Osteocyte (in vitro differentiated cells): ENCODE measurements around the gene SLK. TPM values are rescaled to one million over a fixed set of nuclear protein-coding genes. Genes with fewer than 3 reads are reported as not detected.

Source experiments
- DNase-seq: peaks from one replicate; pipeline ENCODE4 v3.0.0; 2021; ENCODE audit warnings: mixed read lengths; ENCODE audit not compliant: unreplicated experiment; ENCODE audit errors: extremely low spot score
- H3K27ac Mint-ChIP-seq: one replicate; pipeline ENCODE4 v1.8.0; 2021; ENCODE audit warnings: mild to moderate bottlenecking, mixed read lengths; ENCODE audit not compliant: unreplicated experiment
- H3K27me3 Mint-ChIP-seq: one replicate; pipeline ENCODE4 v1.8.0; 2021; ENCODE audit warnings: mixed read lengths; ENCODE audit not compliant: unreplicated experiment
- H3K36me3 Mint-ChIP-seq: one replicate; pipeline ENCODE4 v1.8.0; 2021; ENCODE audit warnings: mixed read lengths; ENCODE audit not compliant: unreplicated experiment
- H3K4me1 Mint-ChIP-seq: one replicate; pipeline ENCODE4 v1.8.0; 2021; ENCODE audit warnings: mixed read lengths; ENCODE audit not compliant: unreplicated experiment
- H3K4me3 Mint-ChIP-seq: one replicate; pipeline ENCODE4 v1.8.0; 2021; ENCODE audit warnings: mild to moderate bottlenecking, moderate library complexity, mixed read lengths; ENCODE audit not compliant: unreplicated experiment
- H3K9me3 Mint-ChIP-seq: one replicate; pipeline ENCODE4 v1.8.0; 2021; ENCODE audit warnings: mixed read lengths; ENCODE audit not compliant: unreplicated experiment
- CTCF ChIP-seq: fragments of 200-600 bp; sonication (generic); IDR thresholded peaks from 2 replicates; pipeline ENCODE4 v1.5.0; 2021; ENCODE audit warnings: antibody characterized with exemption, mild to moderate bottlenecking, moderate library complexity
- total RNA-seq: library from RNA; stranded (reverse); gene quantifications from 2 replicates; pipeline ENCODE4 v1.2.1, GENCODE V29; 2021

The SLK gene
- total RNA-seq, 1 donor from 2014 or later: 41.3 TPM

- H3K27me3 Mint-ChIP-seq: peaks cover 4% of the 10 kb centered on the region
- no peaks in the 10 kb centered on the region for H3K4me1 Mint-ChIP-seq
- no peak for DNase-seq
- TF ChIP-seq CTCF: no peak
- no peaks in the 10 kb centered on the region for H3K9me3 Mint-ChIP-seq
- H3K4me3 Mint-ChIP-seq: no peak overlapping the region
- no peak overlapping the region for H3K27ac Mint-ChIP-seq
- no peaks in the 10 kb centered on the region for H3K36me3 Mint-ChIP-seq
Observed at GRCh38 chr10:104038958-104039752, 72.2 kb downstream of the SLK start.

- H3K27me3 Mint-ChIP-seq: peaks cover 4% of the 10 kb centered on the region
- no peak for DNase-seq
- no peak for TF ChIP-seq CTCF
- H3K4me3 Mint-ChIP-seq: no peak overlapping the region
- H3K36me3 Mint-ChIP-seq: no peaks in the 10 kb centered on the region
- H3K9me3 Mint-ChIP-seq: no peaks in the 10 kb centered on the region
- no peak overlapping the region for H3K27ac Mint-ChIP-seq
- H3K4me1 Mint-ChIP-seq: no peaks in the 10 kb centered on the region
Observed at GRCh38 chr10:104040382-104040781, 73.4 kb downstream of the SLK start.

DNA sequence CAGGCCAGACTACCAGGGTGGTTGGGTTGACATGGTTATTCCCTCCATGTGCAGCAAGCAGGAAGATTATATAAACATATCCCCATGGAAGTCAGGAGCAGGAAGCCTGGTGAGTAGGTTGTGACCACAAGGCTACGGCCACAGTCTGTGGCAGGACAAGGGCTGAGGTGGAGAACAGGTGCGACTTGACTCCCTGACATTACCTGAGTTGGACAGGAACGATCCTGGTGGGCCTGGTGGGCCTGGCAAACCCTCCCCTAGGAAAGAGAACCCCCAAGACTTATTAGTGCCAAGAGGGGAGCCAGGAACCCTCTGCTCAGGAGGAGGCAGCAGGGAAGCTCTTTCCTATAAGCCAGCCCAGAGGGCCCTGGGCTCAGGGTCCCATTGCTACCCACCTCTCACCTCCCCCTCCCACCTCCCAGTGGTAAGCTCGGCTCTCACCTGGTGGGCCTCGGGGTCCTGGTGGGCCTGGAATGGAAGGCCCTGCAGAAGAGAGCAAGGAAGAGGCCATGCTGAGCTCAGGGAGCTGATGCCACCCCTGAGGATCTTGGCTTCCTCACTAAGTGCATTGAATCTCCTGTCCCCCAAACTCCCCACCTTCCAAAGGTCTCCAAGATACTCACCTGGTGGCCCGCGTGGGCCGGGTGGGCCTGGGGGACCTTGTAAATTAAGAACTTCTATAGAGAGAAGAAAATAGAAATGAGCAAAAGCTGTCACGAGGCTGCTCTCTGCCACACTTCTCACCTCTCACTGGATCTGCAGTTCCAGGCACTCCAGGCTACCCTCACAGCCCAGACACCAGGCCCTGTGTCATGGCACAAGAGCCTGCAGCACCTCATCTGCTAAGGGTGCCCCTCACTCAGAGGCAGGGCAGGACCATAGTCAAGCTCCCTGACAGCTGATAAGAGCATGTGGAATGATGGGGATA lies 74.2 kb downstream of the SLK start:
- peak; percentile 74 for DNase-seq
- Mint-ChIP-seq H3K4me3 (no peak overlapping the region), H3K4me1 (no peaks in the 10 kb centered on the region), H3K27ac (no peak overlapping the region), H3K9me3 (no peaks in the 10 kb centered on the region), H3K27me3 (peaks cover 4% of the 10 kb centered on the region), H3K36me3 (no peaks in the 10 kb centered on the region)
- TF ChIP-seq CTCF: no peak

DNA sequence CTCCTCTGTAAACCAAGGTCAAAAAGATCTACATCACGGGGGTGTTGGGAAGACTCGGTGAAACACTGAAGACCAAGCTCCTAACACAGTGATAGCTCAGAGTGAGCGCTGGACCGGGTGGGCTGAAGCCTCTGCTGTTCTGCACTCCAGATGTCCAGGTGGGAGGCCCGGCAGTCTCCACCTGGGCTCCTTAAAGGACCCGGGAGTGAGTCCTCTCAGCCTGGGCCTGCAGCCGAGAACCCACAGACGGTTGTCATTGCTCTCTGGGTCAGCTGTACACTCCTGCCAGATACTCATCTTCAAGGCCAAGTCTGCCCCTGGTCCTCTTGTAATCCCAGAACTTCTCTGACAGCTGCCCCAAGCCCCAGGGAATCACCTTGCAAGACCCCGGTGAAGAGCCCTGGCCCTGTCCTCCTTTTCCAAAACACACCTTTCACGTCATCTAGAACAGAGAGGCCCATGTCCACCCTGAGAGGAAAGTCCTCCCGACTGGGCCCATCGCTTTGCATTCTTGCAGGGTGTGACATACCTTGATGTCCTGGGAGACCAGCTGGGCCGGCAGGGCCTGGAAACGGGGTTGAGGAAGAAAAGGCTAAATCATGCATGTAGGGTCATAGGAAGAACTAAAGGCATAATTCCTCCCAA lies 75.1 kb downstream of the SLK start:
- H3K27ac Mint-ChIP-seq: no peak overlapping the region
- no peaks in the 10 kb centered on the region for H3K9me3 Mint-ChIP-seq
- TF ChIP-seq CTCF: no peak
- peaks cover 4% of the 10 kb centered on the region for H3K27me3 Mint-ChIP-seq
- H3K4me1 Mint-ChIP-seq: no peaks in the 10 kb centered on the region
- DNase-seq: peak; percentile 81
- no peaks in the 10 kb centered on the region for H3K36me3 Mint-ChIP-seq
- no peak overlapping the region for H3K4me3 Mint-ChIP-seq
